HG03571 (cell line): Measurements from ENCODE around the gene NOL4L.
"Not testable (repeated sequence)": the region's sequence is repeated elsewhere in the genome, so short reads cannot be mapped to it uniquely, and the experiment has no call there.

ENCODE experiments used
- ATAC-seq: cut with Tn5 transposase; IDR thresholded peaks from one replicate; pipeline ENCODE4 v1.9.1; 2021; ENCODE audit not compliant: unreplicated experiment

NOL4L gene

GRCh38 chr20:32596681-32597252 is 11.6 kb upstream of the NOL4L start:
- ATAC-seq = no peak

GRCh38 chr20:32595143-32595542 is 10.0 kb upstream of the NOL4L start:
- no peak for ATAC-seq

GRCh38 chr20:32594669-32595068 is 9.5 kb upstream of the NOL4L start:
- ATAC-seq = not testable (repeated sequence)

- no peak for ATAC-seq
Measured at GRCh38 chr20:32594204-32594603, 9.1 kb upstream of the NOL4L start.

GRCh38 chr20:32592616-32593015 is 7.5 kb upstream of the NOL4L start:
- not testable (repeated sequence) for ATAC-seq

GRCh38 chr20:32592022-32592421 is 6.9 kb upstream of the NOL4L start:
- no peak for ATAC-seq

GRCh38 chr20:32589769-32590168 is 4.6 kb upstream of the NOL4L start:
- ATAC-seq = no peak

- ATAC-seq = no peak
Measured at GRCh38 chr20:32589256-32589655, 4.1 kb upstream of the NOL4L start.

GRCh38 chr20:32588040-32588439 is 2.9 kb upstream of the NOL4L start:
- no peak for ATAC-seq

- ATAC-seq = no peak
Measured at GRCh38 chr20:32586291-32586690, 1.2 kb upstream of the NOL4L start.

- ATAC-seq = no peak
Measured at GRCh38 chr20:32585586-32586127, 524 bp upstream of the NOL4L start.

GRCh38 chr20:32583581-32584070 is 1.5 kb downstream of the NOL4L start:
- no peak for ATAC-seq

- no peak for ATAC-seq
Measured at GRCh38 chr20:32582659-32583580, 2.2 kb downstream of the NOL4L start.

- no peak for ATAC-seq
Measured at GRCh38 chr20:32581839-32582658, 3.1 kb downstream of the NOL4L start.

GRCh38 chr20:32580970-32581838 is 3.9 kb downstream of the NOL4L start:
- ATAC-seq = no peak

- ATAC-seq = no peak
Measured at GRCh38 chr20:32580219-32580969, 4.7 kb downstream of the NOL4L start.

- no peak for ATAC-seq
Measured at GRCh38 chr20:32578840-32579390, 6.2 kb downstream of the NOL4L start.

- ATAC-seq = not testable (repeated sequence)
Measured at GRCh38 chr20:32578062-32578461, 7.1 kb downstream of the NOL4L start.

- no peak for ATAC-seq
Measured at GRCh38 chr20:32577657-32578056, 7.5 kb downstream of the NOL4L start.
